HepG2 (cell line): ENCODE measurements around the gene HBM. TPM values are rescaled to one million over a fixed set of nuclear protein-coding genes. Genes with fewer than 3 reads are reported as not detected.

ENCODE experiments used
- AHDC1 ChIP-seq: sonication (generic); formaldehyde crosslinking; IDR thresholded peaks from 2 replicates; pipeline ENCODE4 v1.5.1; 2020; ENCODE audit warnings: mild to moderate bottlenecking, missing genetic modification reagents, borderline replicate concordance
- DBP ChIP-seq: sonication (generic); formaldehyde crosslinking; IDR thresholded peaks from 2 replicates; pipeline ENCODE4 v1.4.0; 2020; ENCODE audit warnings: missing genetic modification reagents; ENCODE audit errors: not compliant biosample characterization
- JUN ChIP-seq: sonication (generic); formaldehyde crosslinking; IDR thresholded peaks from 2 replicates; pipeline ENCODE4 v1.4.0; 2020; ENCODE audit warnings: mild to moderate bottlenecking, missing genetic modification reagents
- KAT8 ChIP-seq: IDR thresholded peaks from 2 replicates; pipeline ENCODE4 v1.6.1; 2016; ENCODE audit warnings: missing genetic modification reagents, missing compliant biosample characterization
- POLR2G ChIP-seq: fragments of 200-400 bp; formaldehyde crosslinking; IDR thresholded peaks from 2 replicates; pipeline ENCODE4 v1.6.1; 2018; ENCODE audit warnings: mild to moderate bottlenecking, low read depth, low read length, moderate library complexity
- RARA ChIP-seq: IDR thresholded peaks from 2 replicates; pipeline ENCODE4 v1.6.1; 2016; ENCODE audit warnings: missing genetic modification reagents, missing compliant biosample characterization
- ZBTB26 ChIP-seq: IDR thresholded peaks from 2 replicates; pipeline ENCODE4 v1.6.1; 2016; ENCODE audit warnings: missing compliant biosample characterization, missing genetic modification reagents, borderline replicate concordance
- ZNF235 ChIP-seq: sonication (generic); formaldehyde crosslinking; IDR thresholded peaks from 2 replicates; pipeline ENCODE4 v1.8.1; 2023; ENCODE audit warnings: mild to moderate bottlenecking, missing genetic modification reagents, borderline replicate concordance
- ZNF367 ChIP-seq: sonication (generic); formaldehyde crosslinking; IDR thresholded peaks from 2 replicates; pipeline ENCODE4 v1.4.0; 2020; ENCODE audit warnings: missing genetic modification reagents, borderline replicate concordance
- ZNF407 ChIP-seq: sonication (generic); formaldehyde crosslinking; IDR thresholded peaks from one replicate; pipeline ENCODE4 v1.5.1; 2020; ENCODE audit warnings: mild to moderate bottlenecking, missing genetic modification reagents; ENCODE audit errors: not compliant biosample characterization
- ZNF547 ChIP-seq: sonication (generic); formaldehyde crosslinking; IDR thresholded peaks from 2 replicates; pipeline ENCODE4 v1.5.1; 2020; ENCODE audit warnings: mild to moderate bottlenecking, missing genetic modification reagents
- polyA plus RNA-seq, 8 experiments: library from polyadenylated mRNA; depleted of rRNA in 3 of 8; stranded (reverse) in 7 of 8; unstranded in 1 of 8; fragments of >200 nt; fragmentation: Illumina TruSeq in 4 of 8; extraction: Trizol in 4 of 8; gene quantifications; 2 replicates each; pipeline versions ENCODE4 v1.2.1 to v1.2.3, GENCODE V29; 2011 to 2016; ENCODE audit warnings: low read depth in 4 of 8, missing spikeins in 1 of 8, mixed read lengths in 1 of 8; ENCODE audit not compliant: insufficient read depth in 1 of 8
- total RNA-seq, 5 experiments: library from RNA; depleted of rRNA; stranded (reverse); fragments of >200 nt; fragmentation: Illumina TruSeq; extraction: Trizol; gene quantifications; 2 replicates each; pipeline ENCODE4 v1.2.3, GENCODE V29; 2016; ENCODE audit warnings: low read depth in 1 of 5

Gene HBM
- total and polyA plus RNA-seq, 2 of the 13 experiments (the other 11 are each of a cell fraction or from before 2014, with no cell fraction given): not detected

- TF ChIP-seq ZBTB26 (CRISPR knock-in tag): peak; percentile 85
- peak; percentile 85; the same call in 1 of the 2 replicates for TF ChIP-seq ZNF367 (CRISPR knock-in tag)
- TF ChIP-seq ZNF407 (CRISPR knock-in tag): peak; percentile 99
- peak; percentile 39; the same call in 1 of the 2 replicates for TF ChIP-seq AHDC1 (CRISPR knock-in tag)
- TF ChIP-seq ZNF547 (CRISPR knock-in tag): peak; percentile 100
- TF ChIP-seq DBP (CRISPR knock-in tag): peak; percentile 96
- TF ChIP-seq ZNF235 (CRISPR knock-in tag): peak; percentile 98
- peak; percentile 84 for TF ChIP-seq KAT8 (CRISPR knock-in tag)
- peak; percentile 77 for TF ChIP-seq JUN
- TF ChIP-seq RARA: peak; percentile 66; the same call in 1 of the 2 replicates
- peak; percentile 86 for TF ChIP-seq POLR2G
These were observed 15.1 kb downstream of the HBM start (continued) for GRCh38 chr16:180681-181564.
